Heart left ventricle (tissue), 16 donors: Measurements from ENCODE around the gene PML. TPM values are rescaled to one million over a fixed set of nuclear protein-coding genes. Genes with fewer than 3 reads are reported as not detected.

Experiments used
- ATAC-seq, 4 donors: fragments of 200-7000 bp; cut with Tn5 transposase; one replicate each; pipeline ENCODE4 v1.9.1; 2020 to 2022; ENCODE audit warnings: moderate library complexity in 4 of 4, mild to moderate bottlenecking in 3 of 4, moderate number of reproducible peaks in 1 of 4
- DNase-seq, 5 donors: peaks; one replicate each; pipeline ENCODE4 v3.0.0-alpha.2; 2020
- H3K27ac ChIP-seq, 12 donors: fragments of 200-600 bp; sonication (generic) in 4 of 12; one replicate each; pipeline versions ENCODE4 v1.5.0 to v1.8.0; 2016 to 2022; ENCODE audit warnings: mild to moderate bottlenecking in 2 of 12
- H3K27me3 ChIP-seq, 9 donors: fragments of 200-600 bp; sonication (generic) in 2 of 9; one replicate each; pipeline versions ENCODE4 v1.5.1 to v1.8.0; 2016 to 2022; ENCODE audit warnings: mild to moderate bottlenecking in 3 of 9
- H3K36me3 ChIP-seq, 9 donors: fragments of 200-600 bp; sonication (generic) in 2 of 9; one replicate each; pipeline versions ENCODE4 v1.5.0 to v1.8.0; 2018 to 2022; ENCODE audit warnings: mild to moderate bottlenecking in 2 of 9
- H3K4me1 ChIP-seq, 12 donors: fragments of 200-600 bp; sonication (generic) in 4 of 12; one replicate each; pipeline versions ENCODE4 v1.5.0 to v1.8.0; 2016 to 2022; ENCODE audit warnings: mild to moderate bottlenecking in 3 of 12
- H3K4me3 ChIP-seq, 12 donors: fragments of 200-600 bp; sonication (generic) in 4 of 12; one replicate each; pipeline versions ENCODE4 v1.5.0 to v1.8.0; 2017 to 2022; ENCODE audit warnings: mild to moderate bottlenecking in 9 of 12, moderate library complexity in 4 of 12
- H3K9me3 ChIP-seq, 12 donors: fragments of 200-600 bp; sonication (generic) in 4 of 12; one replicate each; pipeline versions ENCODE4 v1.5.0 to v1.8.0; 2016 to 2022; ENCODE audit warnings: mild to moderate bottlenecking in 1 of 12
- CTCF ChIP-seq, 12 donors: fragments of 200-600 bp; sonication (generic) in 4 of 12; IDR thresholded peaks; one replicate each; pipeline versions ENCODE4 v1.5.0 to v1.8.0; 2018 to 2022; ENCODE audit warnings: antibody characterized with exemption in 12 of 12, mild to moderate bottlenecking in 5 of 12
- POLR2A ChIP-seq, 2 donors: fragments of 450-650 bp; IDR thresholded peaks; one replicate each; pipeline ENCODE4 v1.6.1; 2017; ENCODE audit warnings: antibody characterized with exemption in 2 of 2, mild to moderate bottlenecking in 2 of 2, moderate library complexity in 2 of 2
- WGBS, 4 donors: extraction: QIAGEN DNeasy Blood & Tissue Kit in 2 of 4; methylation state at CpG; one replicate each; pipeline versions ENCODE4 v1.1.5 to v1.1.7; 2013 to 2018; 5-methylcytosine and 5-hydroxymethylcytosine counted together
- intact Hi-C, 10 donors: fragments of 100-400 bp; cut with DNase I; formaldehyde crosslinking; loops; one replicate each; pipeline versions ENCODE4 v1.11.1 to v1.14.2; 2022
- polyA plus RNA-seq, 2 donors: library from polyadenylated mRNA; stranded (reverse); fragments of 200-250 nt; gene quantifications; one replicate each; pipeline ENCODE4 v1.2.3, GENCODE V29; 2013
- total RNA-seq, 9 donors: library from RNA; depleted of rRNA in 2 of 9; stranded (reverse); fragments of >200 nt in 2 of 9; fragmentation: NEBNext Ultra II Directional in 3 of 9; extraction: Animal tissue kit (Norgen Biotek cat#: 25700) in 3 of 9; gene quantifications; one replicate each; pipeline versions ENCODE4 v1.1.0 to v1.2.4, GENCODE V29; 2016 to 2023
- donor health status: ischemic (EF 13 %, LVEDD 7.1; RV severe dilation, severe dysfunction).
- donor health status: healthy with polysubstance abuse.
- donor health status: DM: no; HTN: yes; CAD: no.
- donor health status: DM: no; HTN: no; CAD: no.
- donor health status: ischemic (EF 25% LVEDD 6.9; RV normal size, moderate dysfunction).
- donor health status: ischemic (EF 25% LVEDD 5.7; RV mildly dilated, moderate dysfunction).
- donor health status: healthy.
- donor health status: DM: yes; HTN: yes; CAD: no.
- donor health status: ischemic (EF 35%, LVEDD 5.7; RV mildly dilated, moderate dysfunction).
- donor health status: nonischemic (EF 11% LVEDD 7.7; RV severe dilation, severe dysfunction).
- donor health status: DM: yes; HTN: yes; CAD: no.
- donor health status: PGD.
- donor health status: ischemic (EF 29% LVEDD 5.4; RV normal size, mild dysfunction).
- donor health status: nonischemic (EF 23%, LVEDD 6.1; RV moderate dilation, normal function).

Gene PML
- total and polyA plus RNA-seq, 11 donors = 17.0 to 68.7 (median 25.4) TPM

- ATAC-seq (no peak), DNase-seq (no peak)
- H3K9me3 ChIP-seq = no peaks in the 10 kb centered on the region
- peak overlapping the region in 2 of 12 donors; percentile 2 to 61 for H3K27ac ChIP-seq
- intact Hi-C loops = no loop called here
- H3K4me3 ChIP-seq = no peak overlapping the region
- H3K36me3 ChIP-seq = peaks cover 0 to 99% (median 80%) of the 10 kb centered on the region in 9 donors
- TF ChIP-seq POLR2A (IDR thresholded peaks at IDR 0.05) (no peak), CTCF (IDR thresholded peaks at IDR 0.05) (no peak)
- 49 to 59% (median 58%) methylated on average over 3 of the region's 3 CpGs for WGBS, 4 donors
- peaks cover 0 to 46% (median 17%) of the 10 kb centered on the region in 12 donors for H3K4me1 ChIP-seq
- no peaks in the 10 kb centered on the region for H3K27me3 ChIP-seq
Observed at GRCh38 chr15:74027688-74028087, 33.2 kb downstream of the PML start.

- Histone ChIP-seq H3K27ac (peak overlapping the region in 1 of 12 donors; percentile 61), H3K27me3 (no peaks in the 10 kb centered on the region), H3K9me3 (no peaks in the 10 kb centered on the region), H3K36me3 (peaks cover 0 to 99% (median 80%) of the 10 kb centered on the region in 9 donors), H3K4me3 (no peak overlapping the region), H3K4me1 (peaks cover 0 to 44% (median 17%) of the 10 kb centered on the region in 12 donors)
- ATAC-seq = no peak
- intact Hi-C loops = no loop called here
- no peak for DNase-seq
- WGBS, 4 donors = 50 to 70% (median 54%) methylated on average over 3 of the region's 3 CpGs
- TF ChIP-seq POLR2A (IDR thresholded peaks at IDR 0.05) (no peak), CTCF (IDR thresholded peaks at IDR 0.05) (no peak)
Observed at GRCh38 chr15:74028646-74029045, 34.1 kb downstream of the PML start.

- H3K4me1 ChIP-seq = peaks cover 0 to 34% (median 8%) of the 10 kb centered on the region in 12 donors
- no peaks in the 10 kb centered on the region for H3K27me3 ChIP-seq
- ATAC-seq (no peak), DNase-seq (no peak)
- TF ChIP-seq CTCF (IDR thresholded peaks at IDR 0.05) = no peak
- no peak for TF ChIP-seq POLR2A (IDR thresholded peaks at IDR 0.05)
- WGBS, 4 donors = 96 to 98% (median 97%) methylated on average over 6 of the region's 6 CpGs
- H3K27ac ChIP-seq = no peak overlapping the region
- intact Hi-C loops = loop anchor here in 1 of 10 donors (10.0 kb wide), 1 partner anchor 57 kb away; no protein-coding TSS in a partner anchor
- no peaks in the 10 kb centered on the region for H3K9me3 ChIP-seq
- H3K36me3 ChIP-seq = peaks cover 0 to 99% (median 75%) of the 10 kb centered on the region in 9 donors
- H3K4me3 ChIP-seq = no peak overlapping the region
Observed at GRCh38 chr15:74032046-74032445, 37.5 kb downstream of the PML start.

GRCh38 chr15:74032606-74033561 is 38.4 kb downstream of the PML start:
- Histone ChIP-seq H3K36me3 (peaks cover 0 to 99% (median 70%) of the 10 kb centered on the region in 9 donors), H3K27ac (no peak overlapping the region), H3K9me3 (no peaks in the 10 kb centered on the region), H3K4me3 (no peak overlapping the region), H3K27me3 (no peaks in the 10 kb centered on the region), H3K4me1 (peaks cover 0 to 32% (median 8%) of the 10 kb centered on the region in 12 donors)
- no peak for ATAC-seq
- 65 to 81% (median 76%) methylated on average over 11 to 16 of the region's 16 CpGs for WGBS, 4 donors
- TF ChIP-seq POLR2A (IDR thresholded peaks at IDR 0.05) (no peak), CTCF (IDR thresholded peaks at IDR 0.05) (no peak)
- no peak for DNase-seq
- intact Hi-C loops = loop anchor here in 1 of 10 donors (10.0 kb wide), 1 partner anchor 58 kb away; no protein-coding TSS in a partner anchor
